Measurements from ENCODE around the gene ZNF670.

Gene ZNF670

GRCh38 chr1:247100676-247101279, 22.2 kb upstream of the ZNF670 start:
- peaks cover 14% of the 10 kb centered on the region; the same call in 1 of the 2 replicates for H3K4me1 ChIP-seq (ENCODE audit: insufficient read depth, low read length)
- no peak overlapping the region for H3K9ac ChIP-seq (ENCODE audit: low read depth, low read length)
- no peak overlapping the region for H3K4me3 ChIP-seq (ENCODE audit: low read length)
- no peaks in the 10 kb centered on the region for H3K27me3 ChIP-seq (ENCODE audit: insufficient read depth, low read length)
- H3K27ac ChIP-seq (ENCODE audit: low read length), result no peak overlapping the region
- peaks cover 15% of the 10 kb centered on the region; the same call in 1 of the 2 replicates for H3K9me3 ChIP-seq (ENCODE audit: insufficient read depth, low read depth, low read length)
- H3K36me3 ChIP-seq (ENCODE audit: insufficient read depth, low read depth, low read length), result peaks cover 49% of the 10 kb centered on the region

- H3K4me3 ChIP-seq (ENCODE audit: low read length), result no peak overlapping the region
- peaks cover 43% of the 10 kb centered on the region for H3K36me3 ChIP-seq (ENCODE audit: insufficient read depth, low read depth, low read length)
- H3K9ac ChIP-seq (ENCODE audit: low read depth, low read length), result no peak overlapping the region
- no peaks in the 10 kb centered on the region for H3K4me1 ChIP-seq (ENCODE audit: insufficient read depth, low read length)
- peaks cover 15% of the 10 kb centered on the region; the same call in 1 of the 2 replicates for H3K9me3 ChIP-seq (ENCODE audit: insufficient read depth, low read depth, low read length)
- H3K27ac ChIP-seq (ENCODE audit: low read length), result no peak overlapping the region
- H3K27me3 ChIP-seq (ENCODE audit: insufficient read depth, low read length), result no peaks in the 10 kb centered on the region
Measured at GRCh38 chr1:247096958-247097357, 18.3 kb upstream of the ZNF670 start.

GRCh38 chr1:247096544-247096943, 17.9 kb upstream of the ZNF670 start:
- Histone ChIP-seq H3K4me1 (ENCODE audit: insufficient read depth, low read length) (no peaks in the 10 kb centered on the region), H3K9me3 (ENCODE audit: insufficient read depth, low read depth, low read length) (peaks cover 13% of the 10 kb centered on the region; the same call in 1 of the 2 replicates), H3K9ac (ENCODE audit: low read depth, low read length) (no peak overlapping the region), H3K27ac (ENCODE audit: low read length) (no peak overlapping the region), H3K27me3 (ENCODE audit: insufficient read depth, low read length) (no peaks in the 10 kb centered on the region), H3K4me3 (ENCODE audit: low read length) (no peak overlapping the region), H3K36me3 (ENCODE audit: insufficient read depth, low read depth, low read length) (peaks cover 39% of the 10 kb centered on the region)

- Histone ChIP-seq H3K27ac (ENCODE audit: low read length) (no peak overlapping the region), H3K9me3 (ENCODE audit: insufficient read depth, low read depth, low read length) (peaks cover 10% of the 10 kb centered on the region; the same call in 1 of the 2 replicates), H3K4me3 (ENCODE audit: low read length) (no peak overlapping the region), H3K36me3 (ENCODE audit: insufficient read depth, low read depth, low read length) (peaks cover 35% of the 10 kb centered on the region), H3K27me3 (ENCODE audit: insufficient read depth, low read length) (no peaks in the 10 kb centered on the region), H3K9ac (ENCODE audit: low read depth, low read length) (no peak overlapping the region), H3K4me1 (ENCODE audit: insufficient read depth, low read length) (no peaks in the 10 kb centered on the region)
Measured at GRCh38 chr1:247096112-247096511, 17.5 kb upstream of the ZNF670 start.

- Histone ChIP-seq H3K27ac (ENCODE audit: low read length) (no peak overlapping the region), H3K27me3 (ENCODE audit: insufficient read depth, low read length) (no peaks in the 10 kb centered on the region), H3K9ac (ENCODE audit: low read depth, low read length) (no peak overlapping the region), H3K9me3 (ENCODE audit: insufficient read depth, low read depth, low read length) (no peaks in the 10 kb centered on the region), H3K36me3 (ENCODE audit: insufficient read depth, low read depth, low read length) (no peaks in the 10 kb centered on the region), H3K4me1 (ENCODE audit: insufficient read depth, low read length) (no peaks in the 10 kb centered on the region), H3K4me3 (ENCODE audit: low read length) (no peak overlapping the region)
Measured at GRCh38 chr1:247090455-247090854, 11.8 kb upstream of the ZNF670 start.

- Histone ChIP-seq H3K9me3 (ENCODE audit: insufficient read depth, low read depth, low read length) (no peaks in the 10 kb centered on the region), H3K4me3 (ENCODE audit: low read length) (no peak overlapping the region), H3K9ac (ENCODE audit: low read depth, low read length) (no peak overlapping the region), H3K36me3 (ENCODE audit: insufficient read depth, low read depth, low read length) (no peaks in the 10 kb centered on the region), H3K4me1 (ENCODE audit: insufficient read depth, low read length) (no peaks in the 10 kb centered on the region), H3K27me3 (ENCODE audit: insufficient read depth, low read length) (no peaks in the 10 kb centered on the region), H3K27ac (ENCODE audit: low read length) (no peak overlapping the region)
Measured at GRCh38 chr1:247089616-247090375, 11.2 kb upstream of the ZNF670 start.

GRCh38 chr1:247088967-247089366, 10.4 kb upstream of the ZNF670 start:
- Histone ChIP-seq H3K4me1 (ENCODE audit: insufficient read depth, low read length) (no peaks in the 10 kb centered on the region), H3K9me3 (ENCODE audit: insufficient read depth, low read depth, low read length) (no peaks in the 10 kb centered on the region; the same call in 1 of the 2 replicates), H3K4me3 (ENCODE audit: low read length) (no peak overlapping the region), H3K36me3 (ENCODE audit: insufficient read depth, low read depth, low read length) (no peaks in the 10 kb centered on the region), H3K27me3 (ENCODE audit: insufficient read depth, low read length) (no peaks in the 10 kb centered on the region), H3K27ac (ENCODE audit: low read length) (no peak overlapping the region), H3K9ac (ENCODE audit: low read depth, low read length) (no peak overlapping the region)

- Histone ChIP-seq H3K9me3 (ENCODE audit: insufficient read depth, low read depth, low read length) (no peaks in the 10 kb centered on the region; the same call in 1 of the 2 replicates), H3K27me3 (ENCODE audit: insufficient read depth, low read length) (no peaks in the 10 kb centered on the region), H3K9ac (ENCODE audit: low read depth, low read length) (no peak overlapping the region), H3K4me1 (ENCODE audit: insufficient read depth, low read length) (no peaks in the 10 kb centered on the region), H3K4me3 (ENCODE audit: low read length) (no peak overlapping the region), H3K36me3 (ENCODE audit: insufficient read depth, low read depth, low read length) (no peaks in the 10 kb centered on the region), H3K27ac (ENCODE audit: low read length) (no peak overlapping the region)
Measured at GRCh38 chr1:247087256-247087655, 8.6 kb upstream of the ZNF670 start.

GRCh38 chr1:247085310-247085709, 6.7 kb upstream of the ZNF670 start:
- Histone ChIP-seq H3K27me3 (ENCODE audit: insufficient read depth, low read length) (no peaks in the 10 kb centered on the region), H3K36me3 (ENCODE audit: insufficient read depth, low read depth, low read length) (no peaks in the 10 kb centered on the region), H3K9me3 (ENCODE audit: insufficient read depth, low read depth, low read length) (no peaks in the 10 kb centered on the region; the same call in 1 of the 2 replicates), H3K27ac (ENCODE audit: low read length) (no peak overlapping the region), H3K9ac (ENCODE audit: low read depth, low read length) (no peak overlapping the region), H3K4me1 (ENCODE audit: insufficient read depth, low read length) (no peaks in the 10 kb centered on the region), H3K4me3 (ENCODE audit: low read length) (no peak overlapping the region)

GRCh38 chr1:247084771-247085170, 6.2 kb upstream of the ZNF670 start:
- H3K9me3 ChIP-seq (ENCODE audit: insufficient read depth, low read depth, low read length), result no peaks in the 10 kb centered on the region; the same call in 1 of the 2 replicates
- no peaks in the 10 kb centered on the region for H3K4me1 ChIP-seq (ENCODE audit: insufficient read depth, low read length)
- no peak overlapping the region for H3K27ac ChIP-seq (ENCODE audit: low read length)
- no peak overlapping the region for H3K9ac ChIP-seq (ENCODE audit: low read depth, low read length)
- H3K27me3 ChIP-seq (ENCODE audit: insufficient read depth, low read length), result no peaks in the 10 kb centered on the region
- H3K36me3 ChIP-seq (ENCODE audit: insufficient read depth, low read depth, low read length), result no peaks in the 10 kb centered on the region
- H3K4me3 ChIP-seq (ENCODE audit: low read length), result no peak overlapping the region

GRCh38 chr1:247079141-247079874, 697 bp upstream of the ZNF670 start:
- Histone ChIP-seq H3K27ac (ENCODE audit: low read length) (no peak overlapping the region), H3K9ac (ENCODE audit: low read depth, low read length) (peak overlapping the region; percentile 29; the same call in 1 of the 2 replicates)

More at GRCh38 chr1:247079141-247079874, 697 bp upstream of the ZNF670 start:
- H3K36me3 ChIP-seq (ENCODE audit: insufficient read depth, low read depth, low read length), result peaks cover 11% of the 10 kb centered on the region
- no peaks in the 10 kb centered on the region; the same call in 1 of the 2 replicates for H3K4me1 ChIP-seq (ENCODE audit: insufficient read depth, low read length)
- no peaks in the 10 kb centered on the region for H3K27me3 ChIP-seq (ENCODE audit: insufficient read depth, low read length)
- peaks cover 17% of the 10 kb centered on the region for H3K9me3 ChIP-seq (ENCODE audit: insufficient read depth, low read depth, low read length)
- H3K4me3 ChIP-seq (ENCODE audit: low read length), result peak overlapping the region; percentile 78; the same call in 1 of the 2 replicates
